ENCODE results near the gene PHACTR1. TPM values are rescaled to one million over a fixed set of nuclear protein-coding genes. Genes with fewer than 3 reads are reported as not detected.

The PHACTR1 gene
- total RNA-seq, 1 experiment from 2014 or later, result 0.05 TPM

DNA sequence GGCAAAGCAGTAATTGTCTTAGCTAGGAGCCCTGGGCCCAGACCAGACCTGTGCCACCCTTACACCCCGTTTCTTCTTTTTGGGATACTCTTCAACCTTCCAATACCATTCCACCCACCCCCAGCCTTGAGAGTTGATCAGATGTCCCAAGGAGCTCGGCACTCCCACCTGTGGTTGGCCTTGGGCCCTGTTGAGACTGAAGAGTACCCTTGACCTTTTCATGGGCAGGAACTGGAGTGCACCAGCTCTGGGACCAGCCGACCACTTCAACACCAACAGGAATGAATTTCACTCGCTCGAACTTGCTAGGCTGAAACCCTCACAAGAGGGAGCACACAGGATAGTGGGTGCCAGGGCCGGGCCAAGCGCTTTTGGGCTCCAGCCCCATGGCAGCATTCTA, 273.6 kb downstream of the PHACTR1 start:
- no peaks in the 10 kb centered on the region for H3K27me3 ChIP-seq (ENCODE audit: control insufficient read depth, insufficient read depth, low read length)
- H3K27ac ChIP-seq (ENCODE audit: low read length), result no peak overlapping the region
- TF ChIP-seq TCF7L2 (IDR thresholded peaks at IDR 0.05; ENCODE audit: low read depth, low read length) (no peak), POLR2AphosphoS5 (IDR thresholded peaks at IDR 0.05; ENCODE audit: low read depth, low read length) (no peak), CTCF (IDR thresholded peaks at IDR 0.05) (no peak)
- no TSS peak for BruUV-seq (replicated peaks)
- intact Hi-C loops (cut with micrococcal nuclease; ENCODE audit: unreplicated experiment), result no loop called here
- CTCF ChIA-PET, result no interaction called here
- H3K9me3 ChIP-seq (ENCODE audit: control insufficient read depth, insufficient read depth, low read depth, low read length), result peaks cover 3% of the 10 kb centered on the region; the same call in 1 of the 2 replicates
- in situ Hi-C loops (cut with HindIII; ENCODE audit: low pct_unique_long_range_greater_than_20kb, low sequenced_read_pairs), result no loop called here
- H3K4me1 ChIP-seq (ENCODE audit: control insufficient read depth, insufficient read depth, low read length), result no peaks in the 10 kb centered on the region
- no peaks in the 10 kb centered on the region for H3K36me3 ChIP-seq (ENCODE audit: control insufficient read depth, insufficient read depth, low read length)
- POLR2A ChIA-PET, result no interaction called here
- ATAC-seq (no peak), DNase-seq (ENCODE audit: low read depth, low spot score) (no peak)
- no peak overlapping the region for H3K4me3 ChIP-seq (ENCODE audit: low read depth in 2 of 2, low read length in 2 of 2)

GRCh38 chr6:12991435-12991834, 274.9 kb downstream of the PHACTR1 start:
- peaks cover 3% of the 10 kb centered on the region; the same call in 1 of the 2 replicates for H3K9me3 ChIP-seq (ENCODE audit: control insufficient read depth, insufficient read depth, low read depth, low read length)
- in situ Hi-C loops (cut with HindIII; ENCODE audit: low pct_unique_long_range_greater_than_20kb, low sequenced_read_pairs), result no loop called here
- BruUV-seq (replicated peaks), result no TSS peak
- no peaks in the 10 kb centered on the region for H3K27me3 ChIP-seq (ENCODE audit: control insufficient read depth, insufficient read depth, low read length)
- intact Hi-C loops (cut with micrococcal nuclease; ENCODE audit: unreplicated experiment), result no loop called here
- ATAC-seq, result no peak
- no peak for DNase-seq (ENCODE audit: low read depth, low spot score)
- H3K4me3 ChIP-seq (ENCODE audit: low read depth in 2 of 2, low read length in 2 of 2), result no peak overlapping the region
- H3K4me1 ChIP-seq (ENCODE audit: control insufficient read depth, insufficient read depth, low read length), result no peaks in the 10 kb centered on the region
- POLR2A ChIA-PET, result no interaction called here
- no peak for TF ChIP-seq POLR2AphosphoS5 (IDR thresholded peaks at IDR 0.05; ENCODE audit: low read depth, low read length)
- no peak for TF ChIP-seq TCF7L2 (IDR thresholded peaks at IDR 0.05; ENCODE audit: low read depth, low read length)
- no peak for TF ChIP-seq CTCF (IDR thresholded peaks at IDR 0.05)
- no peak for TF ChIP-seq SIN3A (IDR thresholded peaks at IDR 0.05; ENCODE audit: borderline replicate concordance, insufficient read depth, low read depth, low read length)
- no peak for TF ChIP-seq REST (IDR thresholded peaks at IDR 0.05; ENCODE audit: insufficient read depth in 1 of 2, low read depth in 2 of 2, low read length in 1 of 2)
- H3K36me3 ChIP-seq (ENCODE audit: control insufficient read depth, insufficient read depth, low read length), result no peaks in the 10 kb centered on the region
- no peak overlapping the region for H3K27ac ChIP-seq (ENCODE audit: low read length)
- CTCF ChIA-PET, result no interaction called here
